C4-2B (cell line): ENCODE measurements around the gene C16orf86.
A peak's percentile ranks its signal among the peaks of the same experiment; 100 is the strongest.

Experiments used
- H3K27ac ChIP-seq: fragments of 450-650 bp; 2 replicates; pipeline ENCODE4 v1.5.1; 2017
- ZFX ChIP-seq: fragments of 450-650 bp; IDR thresholded peaks from 2 replicates; pipeline ENCODE4 v1.6.1; 2017
- TF ChIP-seq, protein P1 (sequence below): fragments of 450-650 bp; conservative IDR thresholded peaks from 2 replicates; pipeline ENCODE4 v1.5.1; 2017; ENCODE audit warnings: mild to moderate bottlenecking

Gene C16orf86

DNA sequence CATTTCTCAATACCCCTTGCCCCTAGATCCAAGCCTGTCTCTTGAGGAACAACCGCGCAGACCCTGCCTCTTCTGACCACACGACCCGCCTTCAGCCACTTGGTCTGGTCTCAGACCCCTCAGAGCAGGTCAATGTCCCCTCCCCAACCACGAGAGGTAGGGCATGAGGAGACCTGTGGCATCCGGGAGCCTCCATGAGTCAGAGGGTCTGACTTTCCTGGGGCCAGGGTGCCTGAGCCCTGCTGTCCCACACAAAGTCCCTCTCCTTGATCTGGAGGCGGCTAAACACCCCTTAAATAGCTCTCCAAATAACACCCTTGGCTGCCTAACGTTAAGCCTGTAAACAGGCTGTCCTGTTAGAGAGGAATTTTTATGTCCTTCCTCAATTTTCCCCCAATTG is 16.6 kb upstream of the C16orf86 start:
- H3K27ac ChIP-seq: no peak overlapping the region
- TF ChIP-seq ZFX: no peak
- TF ChIP-seq, protein P1, sequence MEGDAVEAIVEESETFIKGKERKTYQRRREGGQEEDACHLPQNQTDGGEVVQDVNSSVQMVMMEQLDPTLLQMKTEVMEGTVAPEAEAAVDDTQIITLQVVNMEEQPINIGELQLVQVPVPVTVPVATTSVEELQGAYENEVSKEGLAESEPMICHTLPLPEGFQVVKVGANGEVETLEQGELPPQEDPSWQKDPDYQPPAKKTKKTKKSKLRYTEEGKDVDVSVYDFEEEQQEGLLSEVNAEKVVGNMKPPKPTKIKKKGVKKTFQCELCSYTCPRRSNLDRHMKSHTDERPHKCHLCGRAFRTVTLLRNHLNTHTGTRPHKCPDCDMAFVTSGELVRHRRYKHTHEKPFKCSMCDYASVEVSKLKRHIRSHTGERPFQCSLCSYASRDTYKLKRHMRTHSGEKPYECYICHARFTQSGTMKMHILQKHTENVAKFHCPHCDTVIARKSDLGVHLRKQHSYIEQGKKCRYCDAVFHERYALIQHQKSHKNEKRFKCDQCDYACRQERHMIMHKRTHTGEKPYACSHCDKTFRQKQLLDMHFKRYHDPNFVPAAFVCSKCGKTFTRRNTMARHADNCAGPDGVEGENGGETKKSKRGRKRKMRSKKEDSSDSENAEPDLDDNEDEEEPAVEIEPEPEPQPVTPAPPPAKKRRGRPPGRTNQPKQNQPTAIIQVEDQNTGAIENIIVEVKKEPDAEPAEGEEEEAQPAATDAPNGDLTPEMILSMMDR: no peak

DNA sequence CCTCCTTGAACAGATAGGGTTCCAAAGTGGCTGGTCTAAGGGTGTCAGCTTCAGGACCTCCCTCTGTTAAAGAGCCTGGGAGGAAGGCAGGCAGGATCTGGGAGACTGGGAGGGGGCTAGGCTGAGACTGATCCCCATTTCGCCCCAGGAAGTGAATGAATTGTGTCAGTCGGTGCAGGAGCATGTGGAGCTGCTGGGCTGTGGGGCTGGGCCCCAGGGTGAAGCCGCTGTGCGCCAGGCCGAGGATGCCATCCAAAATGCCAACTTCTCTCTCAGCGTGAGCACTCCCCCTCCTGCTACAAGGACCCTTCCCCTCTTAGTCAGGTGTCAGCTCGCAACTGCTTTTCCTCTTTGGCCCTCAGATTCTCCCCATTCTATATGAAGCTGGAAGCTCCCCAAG is 15.6 kb upstream of the C16orf86 start:
- no peak for TF ChIP-seq ZFX
- TF ChIP-seq, protein P1: no peak
- no peak overlapping the region for H3K27ac ChIP-seq

DNA sequence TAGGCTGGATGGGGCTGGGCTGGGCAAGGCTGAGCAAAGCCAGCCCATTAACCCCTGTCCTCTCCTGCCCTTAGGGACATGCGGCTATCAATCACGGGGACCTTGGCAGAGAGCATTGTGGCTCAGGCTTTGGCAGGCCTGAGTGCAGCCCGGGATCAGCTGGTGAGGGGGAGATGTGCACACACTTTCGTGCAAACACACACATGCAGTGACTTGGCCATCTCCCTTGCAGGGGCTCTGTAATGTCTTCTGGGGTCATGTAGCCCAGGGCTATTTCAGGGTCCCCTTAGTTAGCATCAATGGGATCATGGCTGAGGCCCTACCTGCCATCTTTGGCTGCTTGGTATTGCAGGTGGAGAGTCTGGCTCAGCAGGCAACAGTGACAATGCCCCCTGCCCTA is 14.8 kb upstream of the C16orf86 start:
- no peak for TF ChIP-seq ZFX
- H3K27ac ChIP-seq: no peak overlapping the region

DNA sequence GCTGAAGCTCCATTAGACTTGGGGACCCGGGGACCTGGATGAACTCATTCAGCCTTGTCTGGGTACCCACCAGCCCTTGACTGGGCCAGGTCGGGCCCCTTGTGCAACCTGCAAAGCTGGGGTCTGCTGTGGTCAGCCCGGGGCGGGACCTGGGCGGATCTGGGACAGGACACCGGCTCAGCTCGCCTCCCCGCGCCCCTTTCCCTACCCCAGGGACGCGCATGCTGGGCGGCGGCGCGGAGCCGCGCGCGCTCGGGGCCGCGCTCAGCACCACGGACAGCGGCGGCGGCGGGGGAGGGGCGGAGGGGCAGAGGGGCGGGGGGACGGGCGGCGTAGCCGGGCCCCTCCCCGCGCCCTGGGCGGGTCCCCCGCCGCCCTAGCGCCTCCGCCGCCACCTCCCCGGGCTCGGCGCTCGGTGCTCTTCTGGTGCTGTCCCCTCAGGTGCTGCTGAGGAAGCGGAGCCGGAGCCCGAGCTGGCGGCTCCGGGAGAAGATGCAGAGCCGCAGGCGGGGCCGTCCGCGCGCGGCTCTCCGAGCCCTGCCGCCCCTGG is 14.0 kb upstream of the C16orf86 start:
- TF ChIP-seq, protein P1: no peak
- no peak for TF ChIP-seq ZFX
- peak overlapping the region; percentile 31; the same call in 1 of the 2 replicates for H3K27ac ChIP-seq

DNA sequence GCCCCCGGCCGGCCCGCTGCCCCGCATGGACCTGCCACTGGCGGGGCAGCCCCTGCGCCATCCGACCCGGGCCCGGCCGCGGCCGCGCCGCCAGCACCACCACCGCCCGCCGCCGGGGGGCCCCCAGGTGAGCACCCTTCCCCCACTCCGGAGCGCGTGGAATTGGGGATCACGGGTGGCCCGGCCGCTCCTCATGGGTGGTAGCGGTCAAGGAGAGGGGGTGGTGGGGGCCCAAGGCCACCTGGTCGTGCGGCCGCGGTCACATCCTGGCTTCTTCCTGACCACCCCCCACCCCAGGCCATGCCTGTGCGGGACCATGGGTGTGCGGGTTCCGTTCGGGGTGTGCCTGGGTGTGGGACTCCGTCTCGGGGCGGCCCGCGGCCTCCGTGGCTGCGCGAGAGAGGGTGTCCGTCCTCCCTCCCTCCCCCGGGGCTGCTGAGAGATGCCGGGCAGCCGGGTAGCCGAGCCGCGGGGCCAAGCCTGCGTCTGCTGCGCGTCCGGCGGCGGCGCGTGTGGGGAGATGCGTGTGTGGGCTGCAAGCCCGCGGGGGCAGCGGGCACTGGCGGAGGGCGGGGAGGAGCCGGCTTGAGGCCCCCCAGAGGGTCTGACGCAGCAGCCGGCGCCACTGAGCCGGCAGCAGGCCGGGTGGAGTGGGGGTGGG is 13.4 kb upstream of the C16orf86 start:
- peak overlapping the region; percentile 31; the same call in 1 of the 2 replicates for H3K27ac ChIP-seq
- no peak for TF ChIP-seq ZFX
- TF ChIP-seq, protein P1: peak; percentile 57

DNA sequence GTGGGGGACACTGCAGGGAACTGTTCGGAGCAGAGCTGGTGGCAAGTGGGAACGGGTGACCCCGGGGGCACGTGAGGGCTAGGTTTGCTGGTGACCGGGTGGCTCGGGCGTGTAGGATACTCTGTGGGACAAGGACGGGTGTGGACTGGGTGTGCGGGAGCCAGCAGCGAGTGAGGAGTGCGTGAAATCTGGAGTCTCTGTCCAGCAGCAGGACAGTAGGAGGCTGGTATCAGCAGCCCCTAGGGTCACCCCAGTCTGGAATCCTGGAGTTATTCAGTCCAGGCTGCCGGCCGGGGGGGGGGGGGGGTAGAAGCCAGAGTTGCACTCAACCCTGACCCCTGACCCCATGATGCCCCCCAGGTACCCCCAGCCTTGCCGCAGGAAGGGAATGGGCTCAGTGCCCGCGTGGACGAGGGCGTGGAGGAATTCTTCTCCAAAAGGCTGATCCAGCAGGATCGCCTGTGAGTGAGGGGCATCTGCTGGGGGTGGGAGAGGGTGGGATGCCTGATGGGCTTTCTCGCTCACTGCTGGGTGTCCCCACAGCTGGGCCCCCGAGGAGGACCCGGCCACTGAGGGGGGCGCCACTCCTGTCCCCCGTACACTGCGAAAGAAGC is 12.7 kb upstream of the C16orf86 start:
- TF ChIP-seq ZFX: no peak
- TF ChIP-seq, protein P1: no peak
- peak overlapping the region; percentile 31; the same call in 1 of the 2 replicates for H3K27ac ChIP-seq

DNA sequence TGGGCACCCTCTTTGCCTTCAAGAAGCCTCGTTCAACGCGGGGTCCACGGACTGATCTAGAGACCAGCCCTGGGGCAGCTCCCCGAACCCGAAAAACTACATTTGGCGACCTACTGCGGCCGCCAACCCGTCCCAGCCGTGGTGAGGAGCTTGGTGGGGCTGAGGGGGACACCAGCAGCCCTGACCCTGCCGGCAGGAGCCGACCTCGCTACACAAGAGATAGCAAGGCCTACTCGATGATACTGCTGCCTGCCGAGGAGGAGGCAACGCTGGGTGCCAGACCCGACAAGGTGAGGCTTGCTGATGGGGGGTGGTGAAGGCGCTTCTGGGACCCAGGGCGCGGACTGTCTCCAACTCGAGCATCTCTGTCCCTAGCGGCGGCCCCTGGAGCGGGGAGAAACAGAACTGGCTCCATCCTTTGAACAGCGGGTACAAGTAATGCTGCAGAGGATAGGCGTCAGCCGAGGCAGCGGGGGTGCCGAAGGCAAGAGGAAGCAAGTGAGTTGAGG is 12.2 kb upstream of the C16orf86 start:
- no peak overlapping the region for H3K27ac ChIP-seq
- no peak for TF ChIP-seq ZFX
- TF ChIP-seq, protein P1: no peak
